Nephron progenitor cell (in vitro differentiated cells): ENCODE data around the gene NACC1.
"Not testable (repeated sequence)": the region's sequence is repeated elsewhere in the genome, so short reads cannot be mapped to it uniquely, and the experiment has no call there.

Experiments
- DNase-seq: peaks from one replicate; pipeline ENCODE4 v3.0.0; 2021
- H3K27ac Mint-ChIP-seq: 2 replicates; pipeline ENCODE4 v1.8.0; 2021; ENCODE audit warnings: mild to moderate bottlenecking, moderate library complexity, mixed read lengths
- H3K27me3 Mint-ChIP-seq: 2 replicates; pipeline ENCODE4 v1.8.0; 2021; ENCODE audit warnings: mild to moderate bottlenecking, low read depth, mixed read lengths; ENCODE audit not compliant: poor library complexity
- H3K36me3 Mint-ChIP-seq: 2 replicates; pipeline ENCODE4 v1.8.0; 2021; ENCODE audit warnings: low read depth, mixed read lengths
- H3K4me1 Mint-ChIP-seq: 2 replicates; pipeline ENCODE4 v1.8.0; 2021; ENCODE audit warnings: mixed read lengths
- H3K4me3 Mint-ChIP-seq: 2 replicates; pipeline ENCODE4 v1.8.0; 2021; ENCODE audit warnings: mild to moderate bottlenecking, moderate library complexity, mixed read lengths
- H3K9me3 Mint-ChIP-seq: 2 replicates; pipeline ENCODE4 v1.8.0; 2021; ENCODE audit warnings: mild to moderate bottlenecking, moderate library complexity, mixed read lengths
- CTCF ChIP-seq: fragments of 200-600 bp; sonication (generic); IDR thresholded peaks from 2 replicates; pipeline ENCODE4 v1.5.0; 2021; ENCODE audit warnings: antibody characterized with exemption

Gene NACC1

GRCh38 chr19:13176345-13176744 lies 58.3 kb downstream of the NACC1 start:
- Mint-ChIP-seq H3K4me3 (no peak overlapping the region), H3K27ac (peak overlapping the region; percentile 95), H3K4me1 (peaks cover 35% of the 10 kb centered on the region), H3K36me3 (no peaks in the 10 kb centered on the region), H3K27me3 (peaks cover 2% of the 10 kb centered on the region), H3K9me3 (no peaks in the 10 kb centered on the region)
- no peak for TF ChIP-seq CTCF
- DNase-seq = no peak

DNA sequence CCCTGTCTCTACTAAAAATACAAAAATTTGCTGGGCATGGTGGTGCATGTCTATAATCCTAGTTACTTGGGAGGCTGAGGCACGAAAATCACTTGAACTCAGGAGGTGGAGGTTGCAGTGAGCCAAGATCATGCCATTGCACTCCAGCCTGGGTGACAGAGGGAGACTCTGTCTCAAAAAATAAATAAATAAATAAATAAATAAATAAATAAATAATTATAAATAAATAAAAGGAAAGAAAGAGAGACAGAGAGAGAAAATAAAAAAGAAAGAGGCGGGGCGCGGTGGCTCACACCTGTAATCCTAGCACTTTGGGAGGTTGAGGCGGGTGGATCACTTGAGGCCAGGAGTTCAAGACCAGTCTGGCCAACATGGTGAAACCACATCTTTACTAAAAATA lies 59.5 kb downstream of the NACC1 start:
- H3K36me3 Mint-ChIP-seq, DNase-seq, H3K4me3 Mint-ChIP-seq, H3K27me3 Mint-ChIP-seq, H3K27ac Mint-ChIP-seq, H3K9me3 Mint-ChIP-seq: not testable (repeated sequence)
- H3K4me1 Mint-ChIP-seq = peaks cover 33% of the 10 kb centered on the region

DNA sequence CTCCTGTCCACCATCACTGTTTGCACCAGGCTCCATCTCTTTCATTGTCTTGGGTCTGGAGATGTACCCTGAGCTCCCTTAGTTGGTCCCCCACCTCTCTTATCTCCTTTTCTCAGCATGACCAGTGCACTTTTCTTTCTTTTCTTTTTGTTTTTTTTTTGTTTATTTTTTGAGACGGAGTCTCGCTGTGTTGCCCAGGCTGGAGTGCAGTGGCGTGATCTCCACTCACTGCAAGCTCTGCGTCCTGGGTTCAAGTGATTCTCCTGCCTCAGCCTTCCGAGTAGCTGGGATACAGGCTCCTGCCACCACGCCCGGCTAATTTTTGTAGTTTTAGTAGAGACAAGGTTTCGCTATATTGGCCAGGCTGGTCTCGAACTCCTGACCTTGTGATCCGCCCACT lies 60.2 kb downstream of the NACC1 start:
- not testable (repeated sequence) for H3K9me3 Mint-ChIP-seq, H3K4me3 Mint-ChIP-seq, H3K27ac Mint-ChIP-seq, H3K36me3 Mint-ChIP-seq, DNase-seq, H3K27me3 Mint-ChIP-seq
- H3K4me1 Mint-ChIP-seq = peaks cover 26% of the 10 kb centered on the region

- no peak for TF ChIP-seq CTCF
- H3K27me3 Mint-ChIP-seq = peaks cover 3% of the 10 kb centered on the region
- no peaks in the 10 kb centered on the region for H3K9me3 Mint-ChIP-seq
- H3K36me3 Mint-ChIP-seq = no peaks in the 10 kb centered on the region
- peaks cover 25% of the 10 kb centered on the region for H3K4me1 Mint-ChIP-seq
- peak overlapping the region; percentile 98 for H3K27ac Mint-ChIP-seq
- DNase-seq = no peak
- H3K4me3 Mint-ChIP-seq = no peak overlapping the region
Measured at GRCh38 chr19:13181747-13182388, 63.8 kb downstream of the NACC1 start.

GRCh38 chr19:13184926-13185325 lies 66.9 kb downstream of the NACC1 start:
- H3K27ac Mint-ChIP-seq, H3K9me3 Mint-ChIP-seq, H3K27me3 Mint-ChIP-seq, H3K36me3 Mint-ChIP-seq, DNase-seq, H3K4me3 Mint-ChIP-seq: not testable (repeated sequence)
- peaks cover 29% of the 10 kb centered on the region for H3K4me1 Mint-ChIP-seq

GRCh38 chr19:13185763-13186657 lies 67.9 kb downstream of the NACC1 start:
- not testable (repeated sequence) for H3K4me3 Mint-ChIP-seq, DNase-seq, H3K9me3 Mint-ChIP-seq, H3K27me3 Mint-ChIP-seq, H3K36me3 Mint-ChIP-seq
- peaks cover 20% of the 10 kb centered on the region for H3K4me1 Mint-ChIP-seq
- peak overlapping the region; percentile 94 for H3K27ac Mint-ChIP-seq

GRCh38 chr19:13186688-13187087 lies 68.6 kb downstream of the NACC1 start:
- H3K4me3 Mint-ChIP-seq, DNase-seq, H3K9me3 Mint-ChIP-seq, H3K27ac Mint-ChIP-seq, H3K27me3 Mint-ChIP-seq, H3K36me3 Mint-ChIP-seq: not testable (repeated sequence)
- H3K4me1 Mint-ChIP-seq = peaks cover 17% of the 10 kb centered on the region

DNA sequence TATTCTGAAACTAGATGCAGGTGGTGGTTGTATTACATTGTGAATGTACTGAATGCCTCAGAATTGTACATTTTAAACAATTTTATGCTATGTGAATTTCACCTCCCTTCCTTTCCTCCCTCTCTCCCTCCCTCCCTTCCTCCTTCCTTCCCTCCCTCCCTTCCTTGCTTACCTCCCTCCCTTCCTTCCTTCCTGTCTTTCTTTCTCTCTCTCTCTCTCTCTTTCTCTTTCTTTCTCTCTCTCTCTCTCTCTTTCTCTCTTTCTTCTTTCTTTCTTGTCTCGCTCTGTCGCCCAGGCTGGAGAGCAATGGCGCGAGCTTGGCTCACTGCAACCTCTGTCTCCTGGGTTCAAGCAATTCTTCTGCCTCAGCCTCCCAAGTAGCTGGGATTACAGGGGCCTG lies 69.4 kb downstream of the NACC1 start:
- Mint-ChIP-seq H3K36me3 (no peaks in the 10 kb centered on the region), H3K4me1 (peaks cover 11% of the 10 kb centered on the region), H3K9me3 (no peaks in the 10 kb centered on the region), H3K27ac (peak overlapping the region; percentile 87), H3K27me3 (peaks cover 3% of the 10 kb centered on the region), H3K4me3 (no peak overlapping the region)
- no peak for TF ChIP-seq CTCF
- no peak for DNase-seq
